Occipital lobe (tissue), 2 donors: ENCODE results near the gene MAP3K6. TPM values are rescaled to one million over a fixed set of nuclear protein-coding genes. Genes with fewer than 3 reads are reported as not detected.
A peak's percentile ranks its signal among the peaks of the same experiment; 100 is the strongest.

Experiments
- DNase-seq: peaks from one replicate; lab custom pipeline; 2025; lab: John Stamatoyannopoulos, UW
- total RNA-seq: library from RNA; depleted of rRNA; stranded (reverse); fragments of >200 nt; gene quantifications from one replicate; pipeline ENCODE4 v1.2.3, GENCODE V29; 2014

Gene MAP3K6
- total RNA-seq, 1 donor from 2014 or later = 2.7 TPM

GRCh38 chr1:27338751-27339150, 28.0 kb downstream of the MAP3K6 start:
- no peak for DNase-seq

GRCh38 chr1:27336756-27337155, 30.0 kb downstream of the MAP3K6 start:
- no peak for DNase-seq

GRCh38 chr1:27335506-27336422, 31.0 kb downstream of the MAP3K6 start:
- DNase-seq = no peak

- no peak for DNase-seq
These were observed 33.0 kb downstream of the MAP3K6 start for GRCh38 chr1:27333717-27334279.

- no peak for DNase-seq
These were observed 34.1 kb downstream of the MAP3K6 start for GRCh38 chr1:27332536-27333281.

- DNase-seq = no peak
These were observed 34.8 kb downstream of the MAP3K6 start for GRCh38 chr1:27331922-27332321.

GRCh38 chr1:27331426-27331825, 35.3 kb downstream of the MAP3K6 start:
- no peak for DNase-seq

GRCh38 chr1:27330786-27331185, 36.0 kb downstream of the MAP3K6 start:
- no peak for DNase-seq

- no peak for DNase-seq
These were observed 38.8 kb downstream of the MAP3K6 start for GRCh38 chr1:27327964-27328363.

- no peak for DNase-seq
These were observed 41.5 kb downstream of the MAP3K6 start for GRCh38 chr1:27325286-27325685.

GRCh38 chr1:27322569-27323240, 44.1 kb downstream of the MAP3K6 start:
- DNase-seq = no peak

GRCh38 chr1:27321813-27322568, 44.8 kb downstream of the MAP3K6 start, which contains the start of gene TMEM222:
Gene TMEM222 (plus strand): TSS chr1:27322163. CDS start chr1:27322198, 35 bp downstream.
- DNase-seq = peak; percentile 96

- DNase-seq = no peak
These were observed 48.2 kb downstream of the MAP3K6 start for GRCh38 chr1:27318596-27318995.

GRCh38 chr1:27318136-27318535, 48.6 kb downstream of the MAP3K6 start:
- DNase-seq = no peak

- DNase-seq = no peak
These were observed 49.9 kb downstream of the MAP3K6 start for GRCh38 chr1:27316860-27317259.

GRCh38 chr1:27314737-27315136, 52.0 kb downstream of the MAP3K6 start:
- no peak for DNase-seq

GRCh38 chr1:27314169-27314568, 52.6 kb downstream of the MAP3K6 start:
- DNase-seq = no peak

GRCh38 chr1:27307874-27308598, 58.7 kb downstream of the MAP3K6 start:
- DNase-seq = no peak

- no peak for DNase-seq
These were observed 59.6 kb downstream of the MAP3K6 start for GRCh38 chr1:27306892-27307761.
